ENCODE measurements around the gene STAT3. TPM values are rescaled to one million over a fixed set of nuclear protein-coding genes. Genes with fewer than 3 reads are reported as not detected.

STAT3 gene
- total and polyA plus RNA-seq, 2 donors from 2014 or later = 55.6 to 327 TPM

- Histone ChIP-seq H3K36me3 (ENCODE audit: control insufficient read depth in 2 of 3, insufficient read depth in 3 of 3, low read length in 3 of 3) (no peaks in the 10 kb centered on the region), H3K9ac (ENCODE audit: low read length in 3 of 3) (no peak overlapping the region), H3K9me3 (ENCODE audit: control insufficient read depth in 2 of 3, insufficient read depth in 1 of 3, low read length in 3 of 3) (no peaks in the 10 kb centered on the region), H3K4me3 (ENCODE audit: low read length in 3 of 3) (peak overlapping the region in 1 of 3 donors; percentile 76), H3K27me3 (ENCODE audit: control insufficient read depth, insufficient read depth, low read length) (no peaks in the 10 kb centered on the region), H3K27ac (ENCODE audit: low read depth in 2 of 2, low read length in 2 of 2) (peak overlapping the region; percentile 91), H3K4me1 (ENCODE audit: control insufficient read depth in 2 of 3, insufficient read depth in 2 of 3, low read depth in 1 of 3, low read length in 3 of 3) (peaks cover 0 to 6% (median 3%) of the 10 kb centered on the region in 3 donors)
- intact Hi-C loops (cut with DNase I) = no loop called here
- no peak for DNase-seq
- no peak for TF ChIP-seq CTCF (IDR thresholded peaks at IDR 0.05; ENCODE audit: borderline replicate concordance, extremely low read depth, insufficient read depth)
- no peak for FAIRE-seq
Measured at GRCh38 chr17:42277342-42277712, 110.9 kb downstream of the STAT3 start.

GRCh38 chr17:42276609-42277341 is 111.5 kb downstream of the STAT3 start:
- Histone ChIP-seq H3K4me1 (ENCODE audit: control insufficient read depth in 2 of 3, insufficient read depth in 2 of 3, low read depth in 1 of 3, low read length in 3 of 3) (peaks cover 0 to 6% (median 3%) of the 10 kb centered on the region in 3 donors), H3K27ac (ENCODE audit: low read depth in 2 of 2, low read length in 2 of 2) (peak overlapping the region; percentile 91), H3K36me3 (ENCODE audit: control insufficient read depth in 2 of 3, insufficient read depth in 3 of 3, low read length in 3 of 3) (no peaks in the 10 kb centered on the region), H3K4me3 (ENCODE audit: low read length in 3 of 3) (peak overlapping the region; percentile 10 to 76 (median 38)), H3K9me3 (ENCODE audit: control insufficient read depth in 2 of 3, insufficient read depth in 1 of 3, low read length in 3 of 3) (no peaks in the 10 kb centered on the region), H3K9ac (ENCODE audit: low read length in 3 of 3) (peak overlapping the region in 2 of 3 donors; percentile 62 to 90), H3K27me3 (ENCODE audit: control insufficient read depth, insufficient read depth, low read length) (no peaks in the 10 kb centered on the region)
- intact Hi-C loops (cut with DNase I) = no loop called here
- TF ChIP-seq CTCF (IDR thresholded peaks at IDR 0.05; ENCODE audit: borderline replicate concordance, extremely low read depth, insufficient read depth) = no peak
- DNase-seq = peak; percentile 53 to 89 (median 81)
- FAIRE-seq = no peak

- TF ChIP-seq CTCF (IDR thresholded peaks at IDR 0.05; ENCODE audit: borderline replicate concordance, extremely low read depth, insufficient read depth) = no peak
- Histone ChIP-seq H3K9me3 (ENCODE audit: control insufficient read depth in 2 of 3, insufficient read depth in 1 of 3, low read length in 3 of 3) (no peaks in the 10 kb centered on the region), H3K4me3 (ENCODE audit: low read length in 3 of 3) (peak within 1 kb of the TSS; percentile 68 to 80 (median 77)), H3K27ac (ENCODE audit: low read depth in 2 of 2, low read length in 2 of 2) (peak within 1 kb of the TSS; percentile 91), H3K4me1 (ENCODE audit: control insufficient read depth in 2 of 3, insufficient read depth in 2 of 3, low read depth in 1 of 3, low read length in 3 of 3) (peaks cover 0 to 6% (median 3%) of the 10 kb centered on the region in 3 donors), H3K9ac (ENCODE audit: low read length in 3 of 3) (peak within 1 kb of the TSS; percentile 59 to 90 (median 75)), H3K36me3 (ENCODE audit: control insufficient read depth in 2 of 3, insufficient read depth in 3 of 3, low read length in 3 of 3) (no peaks in the 10 kb centered on the region), H3K27me3 (ENCODE audit: control insufficient read depth, insufficient read depth, low read length) (no peaks in the 10 kb centered on the region)
- DNase-seq (peak in 3 of 5 donors; percentile 71 to 88 (median 87)), FAIRE-seq (no peak)
- intact Hi-C loops (cut with DNase I) = no loop called here
Measured at GRCh38 chr17:42276359-42276608, 112.0 kb downstream of the STAT3 start, which contains the start of gene STAT5B. Gene STAT5B, minus strand, starts transcription at chr17:42276391. Its CDS starts 44,264 bp downstream, at chr17:42232127.

All from kidney (tissue), 14 donors.